ENCODE measurements around the gene EDEM1. TPM values are rescaled to one million over a fixed set of nuclear protein-coding genes. Genes with fewer than 3 reads are reported as not detected.

EDEM1 gene
- total RNA-seq, 1 experiment from 2014 or later = 22.4 TPM

DNA sequence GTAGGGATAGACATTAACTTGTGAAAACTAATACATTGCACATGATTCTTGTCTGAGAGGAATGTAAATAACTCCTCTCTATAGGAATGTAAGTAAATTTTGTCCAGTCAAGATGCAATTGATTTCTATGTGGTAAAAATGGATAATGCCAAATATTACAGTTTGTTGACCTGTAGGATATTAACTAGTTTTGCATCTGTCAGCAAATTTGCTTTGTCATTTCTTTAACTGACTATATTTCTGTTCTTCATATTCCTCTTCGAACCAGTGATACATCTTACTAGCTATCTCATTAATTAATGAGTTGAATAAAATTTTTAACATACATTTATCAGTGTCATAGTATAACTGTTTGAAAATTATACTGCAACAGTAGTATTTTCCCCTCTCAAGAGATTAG, 80.4 kb downstream of the EDEM1 start:
- CTCF ChIA-PET = no interaction called here
- TF ChIP-seq KAT7 (CRISPR knock-in tag; IDR thresholded peaks at IDR 0.05; ENCODE audit: borderline replicate concordance) (no peak), ESRRA (CRISPR knock-in tag; IDR thresholded peaks at IDR 0.05; ENCODE audit: borderline replicate concordance) (no peak), HMGA2 (CRISPR knock-in tag; IDR thresholded peaks at IDR 0.05) (no peak), GTF2I (CRISPR knock-in tag; conservative IDR thresholded peaks at IDR 0.05) (no peak), TP53 (CRISPR knock-in tag; IDR thresholded peaks at IDR 0.05) (no peak), ZNF671 (CRISPR knock-in tag; IDR thresholded peaks at IDR 0.05) (no peak), OVOL2 (CRISPR knock-in tag; IDR thresholded peaks at IDR 0.05; ENCODE audit: borderline replicate concordance) (no peak), ZNF232 (CRISPR knock-in tag; IDR thresholded peaks at IDR 0.05) (no peak)
- TF ChIP-seq, protein P1, sequence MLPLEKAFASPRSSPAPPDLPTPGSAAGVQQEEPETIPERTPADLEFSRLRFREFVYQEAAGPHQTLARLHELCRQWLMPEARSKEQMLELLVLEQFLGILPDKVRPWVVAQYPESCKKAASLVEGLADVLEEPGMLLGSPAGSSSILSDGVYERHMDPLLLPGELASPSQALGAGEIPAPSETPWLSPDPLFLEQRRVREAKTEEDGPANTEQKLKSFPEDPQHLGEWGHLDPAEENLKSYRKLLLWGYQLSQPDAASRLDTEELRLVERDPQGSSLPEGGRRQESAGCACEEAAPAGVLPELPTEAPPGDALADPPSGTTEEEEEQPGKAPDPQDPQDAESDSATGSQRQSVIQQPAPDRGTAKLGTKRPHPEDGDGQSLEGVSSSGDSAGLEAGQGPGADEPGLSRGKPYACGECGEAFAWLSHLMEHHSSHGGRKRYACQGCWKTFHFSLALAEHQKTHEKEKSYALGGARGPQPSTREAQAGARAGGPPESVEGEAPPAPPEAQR (CRISPR knock-in tag; IDR thresholded peaks at IDR 0.05) = no peak
- TF ChIP-seq, protein P2, sequence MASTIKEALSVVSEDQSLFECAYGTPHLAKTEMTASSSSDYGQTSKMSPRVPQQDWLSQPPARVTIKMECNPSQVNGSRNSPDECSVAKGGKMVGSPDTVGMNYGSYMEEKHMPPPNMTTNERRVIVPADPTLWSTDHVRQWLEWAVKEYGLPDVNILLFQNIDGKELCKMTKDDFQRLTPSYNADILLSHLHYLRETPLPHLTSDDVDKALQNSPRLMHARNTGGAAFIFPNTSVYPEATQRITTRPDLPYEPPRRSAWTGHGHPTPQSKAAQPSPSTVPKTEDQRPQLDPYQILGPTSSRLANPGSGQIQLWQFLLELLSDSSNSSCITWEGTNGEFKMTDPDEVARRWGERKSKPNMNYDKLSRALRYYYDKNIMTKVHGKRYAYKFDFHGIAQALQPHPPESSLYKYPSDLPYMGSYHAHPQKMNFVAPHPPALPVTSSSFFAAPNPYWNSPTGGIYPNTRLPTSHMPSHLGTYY (CRISPR knock-in tag; IDR thresholded peaks at IDR 0.05) = no peak
- TF ChIP-seq, protein P3, sequence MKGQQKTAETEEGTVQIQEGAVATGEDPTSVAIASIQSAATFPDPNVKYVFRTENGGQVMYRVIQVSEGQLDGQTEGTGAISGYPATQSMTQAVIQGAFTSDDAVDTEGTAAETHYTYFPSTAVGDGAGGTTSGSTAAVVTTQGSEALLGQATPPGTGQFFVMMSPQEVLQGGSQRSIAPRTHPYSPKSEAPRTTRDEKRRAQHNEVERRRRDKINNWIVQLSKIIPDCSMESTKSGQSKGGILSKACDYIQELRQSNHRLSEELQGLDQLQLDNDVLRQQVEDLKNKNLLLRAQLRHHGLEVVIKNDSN (CRISPR knock-in tag; IDR thresholded peaks at IDR 0.05) = no peak
- TF ChIP-seq, protein P4, sequence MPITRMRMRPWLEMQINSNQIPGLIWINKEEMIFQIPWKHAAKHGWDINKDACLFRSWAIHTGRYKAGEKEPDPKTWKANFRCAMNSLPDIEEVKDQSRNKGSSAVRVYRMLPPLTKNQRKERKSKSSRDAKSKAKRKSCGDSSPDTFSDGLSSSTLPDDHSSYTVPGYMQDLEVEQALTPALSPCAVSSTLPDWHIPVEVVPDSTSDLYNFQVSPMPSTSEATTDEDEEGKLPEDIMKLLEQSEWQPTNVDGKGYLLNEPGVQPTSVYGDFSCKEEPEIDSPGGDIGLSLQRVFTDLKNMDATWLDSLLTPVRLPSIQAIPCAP (CRISPR knock-in tag; IDR thresholded peaks at IDR 0.05) = no peak
- Mint-ChIP-seq H3K36me3 (peaks cover 6% of the 10 kb centered on the region), H3K4me1 (no peaks in the 10 kb centered on the region), H3K4me3 (no peak overlapping the region), H3K27me3 (ENCODE audit: low read depth) (no peaks in the 10 kb centered on the region; the same call in 1 of the 2 replicates), H3K9me3 (peaks cover 40% of the 10 kb centered on the region), H3K27ac (no peak overlapping the region)
- DNase-seq (ENCODE audit: low spot score) (no peak), ATAC-seq (no peak)
- POLR2A ChIA-PET = no interaction called here

Small RNA genes within 50 kb of the gene (microRNA-seq; reads per million reads assigned to microRNA genes)
- not detected for gene MIR4790 (ENCODE audit: borderline number of aligned reads)

Other genes with a start within 250 kb of the EDEM1 start
- 5.7 to 9.1 TPM (median 7.5 TPM) in 3 replicates for gene BHLHE40, start 208.3 kb upstream of the EDEM1 start, total RNA-seq (2021)
- 23.5 to 28.3 TPM (median 23.5 TPM) in 3 replicates for gene ARL8B, start 65.4 kb upstream of the EDEM1 start, total RNA-seq (2021)

Measured in WTC11 (cell line).